ELF-1 (cell line): Measurements from ENCODE around the gene TTC7B.

ENCODE experiments used
- DNase-seq: peaks from one replicate; pipeline ENCODE4 v3.0.0-alpha.2; 2016; ENCODE audit warnings: low read depth, low spot score

Gene TTC7B

DNA sequence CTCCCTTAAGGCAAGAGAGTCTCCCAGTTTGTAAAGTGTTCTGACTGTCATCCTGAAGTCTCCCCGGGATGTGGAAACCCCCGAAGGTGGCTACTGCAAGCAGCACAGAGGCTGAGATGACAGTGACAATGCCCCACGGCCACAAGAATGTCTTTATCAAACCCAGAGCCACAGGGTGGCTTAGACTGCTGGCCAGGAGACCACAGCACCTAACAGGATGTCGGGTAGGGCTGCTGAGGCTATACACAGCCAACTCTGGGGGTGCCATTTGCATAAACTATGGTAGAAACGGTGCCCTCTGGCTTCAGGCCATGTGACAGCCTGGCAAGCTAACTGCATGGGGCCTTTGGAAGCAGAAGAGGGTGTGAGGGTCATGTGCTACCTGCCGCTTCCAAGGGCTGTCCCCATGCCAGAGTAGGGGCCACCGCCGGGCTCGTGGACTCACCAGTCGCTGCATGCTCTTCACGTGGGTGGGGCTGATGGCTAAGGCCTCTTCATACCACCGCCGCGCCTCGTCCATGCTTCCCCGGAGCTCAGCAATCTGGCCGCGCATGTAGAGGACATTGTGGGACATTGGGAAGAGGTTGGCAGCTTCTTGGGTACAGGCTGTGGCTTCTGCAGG is 238.5 kb downstream of the TTC7B start:
- no peak for DNase-seq

GRCh38 chr14:90576981-90577660 is 239.1 kb downstream of the TTC7B start:
- no peak for DNase-seq

DNA sequence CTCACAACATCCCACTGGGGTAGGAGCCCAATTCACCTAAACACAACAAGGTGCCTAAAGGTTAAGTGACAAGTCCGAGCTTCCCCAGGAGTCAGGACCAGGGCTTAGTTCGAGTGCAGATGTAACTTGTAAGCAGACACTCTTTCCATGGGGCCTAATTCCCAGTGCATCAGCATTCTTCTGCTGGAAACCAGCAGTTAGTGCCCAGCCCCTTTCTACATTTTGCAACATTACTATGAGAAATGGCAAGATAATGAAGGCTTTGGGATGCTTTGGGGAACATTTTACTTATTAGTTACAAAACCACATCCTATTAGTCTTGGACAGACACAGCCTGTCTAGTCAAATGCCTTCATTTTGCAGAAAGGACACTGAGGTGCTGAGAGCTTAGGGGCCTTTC is 239.6 kb downstream of the TTC7B start:
- DNase-seq = no peak

DNA sequence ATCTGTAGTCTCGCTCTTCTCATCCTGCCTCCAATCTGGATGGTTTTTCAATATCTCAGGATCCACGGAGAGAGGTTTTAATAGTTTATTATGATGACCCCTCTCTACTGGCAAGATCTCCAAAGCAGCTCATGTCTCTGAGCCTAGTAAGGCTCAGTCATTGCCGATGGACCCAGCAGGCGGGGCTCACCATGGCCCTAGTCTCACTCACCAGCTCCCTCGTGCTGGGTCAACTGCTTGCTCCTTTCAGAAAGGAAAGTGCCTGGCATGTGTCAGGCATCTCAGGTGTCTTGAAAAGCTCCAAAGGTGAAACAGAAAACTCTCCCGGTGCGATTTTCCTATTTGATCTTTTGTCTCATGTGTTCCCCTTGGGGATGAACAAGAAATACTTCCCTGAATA is 240.4 kb downstream of the TTC7B start:
- no peak for DNase-seq

DNA sequence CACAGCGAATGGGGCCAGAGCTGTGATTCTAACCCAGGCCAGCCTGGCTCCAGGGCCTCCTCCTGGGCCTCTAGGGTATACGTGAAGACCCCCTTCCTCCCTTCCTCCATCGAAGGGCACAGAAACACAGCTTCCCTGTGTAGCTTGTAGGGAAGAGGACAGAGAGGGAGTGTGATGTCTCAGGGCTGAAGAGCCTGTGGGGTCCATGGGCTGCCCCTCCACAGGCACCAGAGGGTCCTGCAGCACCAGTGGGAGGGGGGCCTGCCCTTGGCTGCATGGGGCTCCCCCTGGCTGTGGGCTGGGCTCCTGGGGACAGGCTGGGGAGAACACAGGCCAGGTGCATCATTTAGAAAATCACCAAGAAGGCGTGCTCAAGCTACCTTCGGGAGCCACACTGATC is 240.9 kb downstream of the TTC7B start:
- DNase-seq = no peak

GRCh38 chr14:90574188-90575131 is 241.8 kb downstream of the TTC7B start:
- DNase-seq = no peak

DNA sequence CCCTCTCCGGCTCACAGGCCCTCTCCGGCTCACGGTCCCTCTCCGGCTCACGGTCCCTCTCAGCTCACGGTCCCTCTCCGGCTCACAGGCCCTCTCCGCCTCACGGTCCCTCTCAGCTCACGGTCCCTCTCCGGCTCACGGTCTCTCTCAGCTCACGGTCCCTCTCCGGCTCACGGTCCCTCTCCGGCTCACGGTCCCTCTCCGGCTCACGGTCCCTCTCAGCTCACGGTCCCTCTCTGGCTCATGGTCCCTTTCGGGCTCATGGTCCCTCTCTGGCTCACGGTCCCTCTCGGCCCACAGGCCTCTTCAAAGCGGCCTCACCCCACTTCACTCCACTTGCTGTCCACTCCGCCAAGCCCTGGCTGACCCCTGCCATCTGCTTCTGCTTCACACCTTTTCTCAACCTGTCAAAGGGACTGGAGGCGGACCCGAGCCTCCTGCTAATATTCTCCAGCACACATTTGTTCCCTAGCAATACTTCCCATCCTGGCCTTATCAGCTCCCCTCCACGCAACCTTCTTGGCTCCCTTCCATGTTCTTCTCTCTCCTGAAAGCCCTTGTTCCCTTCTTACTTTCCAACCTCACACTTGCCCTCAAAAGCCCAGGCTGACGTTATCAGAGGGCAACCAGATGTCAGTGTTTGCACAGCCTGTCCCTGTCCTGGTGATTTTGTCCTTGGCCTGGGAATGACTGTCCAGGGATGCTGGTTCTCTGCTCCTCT is 242.7 kb downstream of the TTC7B start:
- DNase-seq = no peak

- no peak for DNase-seq
These were observed 243.6 kb downstream of the TTC7B start for GRCh38 chr14:90572441-90573150.

DNA sequence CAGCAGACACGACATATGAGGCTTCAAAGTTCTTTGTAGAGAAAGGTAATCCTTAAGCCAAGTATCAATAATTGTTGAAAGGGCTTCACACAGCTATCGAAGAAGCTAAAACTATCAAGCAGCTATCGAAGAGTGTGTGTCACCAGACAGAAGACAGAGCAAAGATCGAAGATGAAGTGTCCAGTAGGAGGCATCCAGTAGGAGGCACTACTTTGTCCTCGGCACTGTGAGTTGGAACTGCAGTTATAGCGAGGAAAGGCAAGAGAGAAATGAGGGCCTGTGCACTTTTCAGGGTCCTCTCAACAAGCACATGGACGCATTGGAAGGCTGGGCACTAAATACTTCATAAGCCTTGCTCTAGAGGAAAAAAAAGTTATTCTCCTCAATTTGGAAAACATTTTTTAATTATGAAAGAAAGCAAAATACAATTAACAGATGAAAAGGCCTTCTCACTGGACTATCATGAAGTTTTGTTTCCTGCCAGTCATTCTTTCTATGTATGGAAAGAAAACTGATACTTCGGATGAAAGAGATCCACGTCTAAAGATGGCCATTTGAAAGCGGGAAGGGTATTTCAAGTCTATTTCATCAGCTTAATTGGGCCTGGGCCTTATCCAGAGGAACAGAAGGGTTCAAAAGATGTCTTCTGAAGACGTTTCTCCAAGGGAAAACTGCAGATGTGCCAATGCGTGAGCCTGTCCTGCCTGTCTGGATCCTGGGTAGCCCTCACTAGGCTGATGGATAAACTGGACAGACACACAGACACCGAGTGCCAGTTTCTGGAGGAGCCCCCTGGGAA is 244.9 kb downstream of the TTC7B start:
- DNase-seq = no peak

DNA sequence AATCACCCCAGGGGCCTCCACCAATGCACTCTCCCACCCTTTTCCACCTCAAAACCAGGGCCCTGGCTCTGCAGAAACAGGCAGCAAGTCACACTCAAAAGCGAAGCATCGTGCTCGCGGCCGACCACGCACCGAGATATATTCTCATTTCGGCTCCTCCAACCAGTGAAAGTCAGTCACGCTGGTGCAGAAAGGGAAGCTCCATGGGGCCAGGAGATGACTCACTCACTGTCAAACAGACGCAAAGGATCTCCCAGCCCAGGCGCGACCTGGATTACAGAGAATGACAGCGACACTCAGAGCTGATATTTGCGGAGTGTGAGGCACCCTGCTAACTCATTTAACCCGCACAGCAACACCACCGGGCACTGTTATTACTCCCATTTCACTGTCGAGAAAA is 245.8 kb downstream of the TTC7B start:
- no peak for DNase-seq

GRCh38 chr14:90569606-90570387 is 246.4 kb downstream of the TTC7B start:
- no peak for DNase-seq

GRCh38 chr14:90569201-90569600 is 247.0 kb downstream of the TTC7B start:
- DNase-seq = no peak

DNA sequence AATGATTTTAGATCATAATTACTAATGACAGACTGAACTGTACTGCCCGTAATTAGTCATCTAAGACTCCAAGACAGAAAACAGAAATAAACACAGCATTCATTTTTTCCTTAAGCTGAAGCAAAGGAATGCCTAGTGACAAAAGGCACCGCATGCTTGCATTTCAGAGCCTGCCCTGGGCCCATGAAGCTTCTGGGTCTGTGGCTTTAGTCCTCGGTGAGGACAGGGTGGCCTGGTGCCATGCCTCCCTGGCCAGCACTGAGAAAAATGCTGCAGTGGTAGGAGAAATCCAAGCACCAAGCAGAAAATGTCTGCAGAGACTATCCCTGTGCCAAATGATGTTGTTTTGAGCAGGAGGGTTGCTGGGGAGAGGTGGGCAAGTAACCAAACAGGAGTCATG is 247.8 kb downstream of the TTC7B start:
- DNase-seq = no peak

DNA sequence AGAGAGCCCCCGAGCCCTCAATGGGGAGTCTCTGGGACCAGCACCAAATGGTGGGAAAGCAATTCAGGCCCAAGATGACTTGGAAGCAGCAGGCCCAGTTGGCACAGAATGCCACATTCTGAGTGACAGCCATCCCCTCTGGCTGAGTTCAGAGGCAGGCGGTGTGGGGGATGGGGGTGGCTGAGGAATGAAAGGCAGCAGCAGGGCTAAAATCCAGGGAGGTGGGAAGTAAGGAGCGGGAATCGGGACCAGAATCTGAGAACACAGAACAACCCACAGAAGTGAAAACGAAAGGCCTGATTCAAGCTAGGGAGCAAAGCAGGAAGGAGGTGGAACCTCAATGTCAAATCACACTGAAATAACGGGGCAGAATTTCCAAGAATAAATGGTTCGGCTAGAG is 248.2 kb downstream of the TTC7B start:
- DNase-seq = peak; percentile 53

DNA sequence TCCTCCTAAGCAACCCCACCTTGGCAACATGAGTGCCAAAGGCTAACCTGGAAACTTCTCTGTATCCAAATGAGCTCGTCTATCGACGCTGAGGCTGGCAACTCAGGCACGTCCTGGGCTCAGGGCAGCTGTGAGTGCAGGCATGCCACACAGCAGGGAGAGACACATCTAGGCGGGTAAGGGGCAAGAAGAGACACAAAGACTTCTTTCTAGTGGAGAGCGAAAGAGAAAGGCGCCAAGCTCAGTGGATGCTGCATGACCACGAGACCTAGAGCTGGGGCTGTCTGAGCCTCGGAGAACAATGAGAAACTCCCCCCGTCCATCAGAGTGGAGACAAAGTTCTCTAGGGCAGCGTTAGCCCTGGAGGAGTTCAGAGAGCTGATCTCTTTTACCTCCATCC is 249.0 kb downstream of the TTC7B start:
- no peak for DNase-seq

GRCh38 chr14:90566481-90566880 is 249.7 kb downstream of the TTC7B start:
- DNase-seq = no peak

GRCh38 chr14:90564496-90564895 is 251.7 kb downstream of the TTC7B start:
- no peak for DNase-seq

GRCh38 chr14:90562652-90563051 is 253.6 kb downstream of the TTC7B start:
- no peak for DNase-seq

DNA sequence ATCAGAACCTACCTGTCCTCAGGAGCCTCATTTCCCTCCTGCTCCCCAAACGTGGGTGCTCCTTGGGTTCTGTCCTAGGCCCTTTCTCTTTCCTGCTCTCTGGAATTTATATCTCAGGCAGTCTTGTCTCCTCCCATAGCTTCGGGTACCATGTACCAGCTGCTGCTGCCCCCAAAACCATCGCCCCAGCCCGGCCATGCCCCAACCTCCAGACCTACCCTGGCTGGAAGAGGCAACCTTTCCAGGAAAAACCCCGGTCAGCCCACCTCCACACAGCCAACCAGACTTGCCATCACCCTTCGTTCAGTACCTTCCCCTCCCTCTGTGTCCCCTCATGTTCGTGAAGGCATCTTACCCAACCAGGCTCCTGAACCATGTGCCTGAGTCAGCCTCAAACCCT is 254.3 kb downstream of the TTC7B start:
- DNase-seq = no peak

- no peak for DNase-seq
These were observed 255.2 kb downstream of the TTC7B start for GRCh38 chr14:90560991-90561390.
